Colonic mucosa (tissue), 4 donors: ENCODE data around the gene GRK3. TPM values are rescaled to one million over a fixed set of nuclear protein-coding genes. Genes with fewer than 3 reads are reported as not detected.
"Not testable (repeated sequence)": the region's sequence is repeated elsewhere in the genome, so short reads cannot be mapped to it uniquely, and the experiment has no call there.

Experiments used
- DNase-seq: peaks from one replicate; pipeline ENCODE4 v3.0.0-alpha.2; 2020
- H3K27ac ChIP-seq: fragments of 200-600 bp; one replicate; pipeline ENCODE4 v1.8.0; 2021
- H3K27me3 ChIP-seq: fragments of 200-600 bp; one replicate; pipeline ENCODE4 v1.8.0; 2021
- H3K36me3 ChIP-seq: fragments of 200-600 bp; one replicate; pipeline ENCODE4 v1.8.0; 2021
- H3K4me1 ChIP-seq: fragments of 200-600 bp; one replicate; pipeline ENCODE4 v1.8.0; 2021; ENCODE audit warnings: mild to moderate bottlenecking
- H3K4me3 ChIP-seq: fragments of 200-600 bp; one replicate; pipeline ENCODE4 v1.8.0; 2021
- H3K9ac ChIP-seq, 2 donors: one replicate each; pipeline ENCODE4 v1.7.0; 2013; ENCODE audit warnings: control low read depth in 2 of 2, low read depth in 2 of 2, low read length in 2 of 2
- H3K9me3 ChIP-seq: fragments of 200-600 bp; one replicate; pipeline ENCODE4 v1.8.0; 2021
- intact Hi-C: fragments of 100-400 bp; cut with DNase I; formaldehyde crosslinking; loops from one replicate; pipeline ENCODE4 v1.14.1; 2022
- total RNA-seq, 2 donors: library from RNA; stranded (reverse); fragmentation: NEBNext Ultra II Directional in 1 of 2; extraction: Animal tissue kit (Norgen Biotek cat#: 25700) in 1 of 2; gene quantifications; one replicate each; pipeline ENCODE4 v1.2.1, GENCODE V29; 2021
- TF ChIP-seq, protein P1 (sequence below): fragments of 200-600 bp; IDR thresholded peaks from one replicate; pipeline ENCODE4 v1.8.0; 2022; ENCODE audit warnings: antibody characterized with exemption, mild to moderate bottlenecking
- donor health status: healthy.
- donor health status: DM: no; HTN: no; CAD: no.
- donor health status: DM: no; HTN: no; CAD: no.

The GRK3 gene
- total RNA-seq, 2 donors from 2014 or later = 2.9 to 5.3 TPM

DNA sequence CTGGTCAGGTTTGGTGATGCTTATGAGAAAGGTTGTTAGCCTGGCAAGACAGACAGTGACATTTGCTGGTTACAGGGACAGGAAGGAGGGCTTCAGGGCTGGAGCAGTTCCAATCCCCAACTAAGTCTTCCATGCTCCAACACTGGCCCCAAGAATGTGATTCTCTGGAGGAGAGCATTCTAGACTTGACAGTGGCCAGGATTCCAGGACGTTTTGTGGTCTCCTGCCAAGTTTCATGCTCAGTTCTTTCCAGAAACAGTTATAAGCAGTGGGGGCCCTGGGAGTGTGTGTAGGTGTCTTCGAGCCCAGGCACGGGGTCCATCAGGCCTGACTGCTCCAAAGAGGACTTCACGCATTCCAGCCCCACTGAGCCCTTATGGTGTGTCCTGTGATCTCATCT lies 8.9 kb upstream of the GRK3 start:
- Histone ChIP-seq H3K9me3 (no peaks in the 10 kb centered on the region), H3K27me3 (no peaks in the 10 kb centered on the region), H3K9ac (no peak overlapping the region), H3K27ac (no peak overlapping the region), H3K36me3 (no peaks in the 10 kb centered on the region), H3K4me3 (no peak overlapping the region), H3K4me1 (no peaks in the 10 kb centered on the region)
- TF ChIP-seq, protein P1, sequence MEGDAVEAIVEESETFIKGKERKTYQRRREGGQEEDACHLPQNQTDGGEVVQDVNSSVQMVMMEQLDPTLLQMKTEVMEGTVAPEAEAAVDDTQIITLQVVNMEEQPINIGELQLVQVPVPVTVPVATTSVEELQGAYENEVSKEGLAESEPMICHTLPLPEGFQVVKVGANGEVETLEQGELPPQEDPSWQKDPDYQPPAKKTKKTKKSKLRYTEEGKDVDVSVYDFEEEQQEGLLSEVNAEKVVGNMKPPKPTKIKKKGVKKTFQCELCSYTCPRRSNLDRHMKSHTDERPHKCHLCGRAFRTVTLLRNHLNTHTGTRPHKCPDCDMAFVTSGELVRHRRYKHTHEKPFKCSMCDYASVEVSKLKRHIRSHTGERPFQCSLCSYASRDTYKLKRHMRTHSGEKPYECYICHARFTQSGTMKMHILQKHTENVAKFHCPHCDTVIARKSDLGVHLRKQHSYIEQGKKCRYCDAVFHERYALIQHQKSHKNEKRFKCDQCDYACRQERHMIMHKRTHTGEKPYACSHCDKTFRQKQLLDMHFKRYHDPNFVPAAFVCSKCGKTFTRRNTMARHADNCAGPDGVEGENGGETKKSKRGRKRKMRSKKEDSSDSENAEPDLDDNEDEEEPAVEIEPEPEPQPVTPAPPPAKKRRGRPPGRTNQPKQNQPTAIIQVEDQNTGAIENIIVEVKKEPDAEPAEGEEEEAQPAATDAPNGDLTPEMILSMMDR = no peak
- no peak for DNase-seq
- intact Hi-C loops = no loop called here

DNA sequence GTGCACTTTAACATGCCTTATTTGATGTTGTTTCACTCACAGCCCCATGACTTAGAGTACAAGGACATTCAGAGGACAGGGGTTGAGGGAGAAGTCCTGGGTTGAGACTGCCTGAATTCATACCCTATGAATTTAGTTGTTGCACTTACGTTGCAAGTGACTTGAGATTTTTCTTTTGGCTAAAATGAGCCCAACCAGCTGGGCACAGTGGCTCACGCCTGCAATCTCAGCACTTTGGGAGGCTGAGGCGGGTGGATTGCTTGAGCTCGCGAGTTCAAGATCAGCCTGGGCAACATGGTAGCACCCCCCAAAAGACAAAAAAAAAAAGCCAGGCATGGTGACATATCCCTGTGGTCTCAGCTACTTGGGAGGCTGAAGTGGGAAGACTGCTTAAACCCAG lies 7.3 kb upstream of the GRK3 start:
- Histone ChIP-seq H3K27me3 (no peaks in the 10 kb centered on the region), H3K9me3 (no peaks in the 10 kb centered on the region), H3K9ac (no peak overlapping the region), H3K4me1 (no peaks in the 10 kb centered on the region), H3K4me3 (no peak overlapping the region), H3K27ac (no peak overlapping the region), H3K36me3 (no peaks in the 10 kb centered on the region)
- intact Hi-C loops = no loop called here
- no peak for DNase-seq
- TF ChIP-seq, protein P1 = no peak

DNA sequence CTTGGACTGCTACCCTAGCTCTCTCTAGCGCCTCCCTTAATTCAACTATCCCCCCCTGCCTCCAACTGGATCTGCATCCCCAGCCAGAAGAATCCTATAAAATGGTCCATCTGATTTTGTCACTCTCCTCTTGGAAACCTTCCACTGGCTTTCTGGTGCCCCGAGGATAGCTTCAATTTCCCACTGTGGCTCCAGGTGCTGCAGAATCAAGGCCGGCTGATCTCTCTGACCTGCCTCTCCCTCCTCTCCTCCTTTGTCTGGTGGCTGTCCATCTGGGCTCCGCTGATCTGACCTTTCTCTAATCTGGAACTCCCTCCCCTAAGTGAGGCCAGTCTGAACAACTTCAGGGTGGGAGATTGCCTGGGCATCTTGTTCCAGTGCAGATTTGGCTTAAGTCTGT lies 6.1 kb upstream of the GRK3 start:
- DNase-seq = no peak
- intact Hi-C loops = no loop called here
- Histone ChIP-seq H3K27me3 (no peaks in the 10 kb centered on the region), H3K4me1 (no peaks in the 10 kb centered on the region), H3K27ac (no peak overlapping the region), H3K36me3 (no peaks in the 10 kb centered on the region), H3K9me3 (no peaks in the 10 kb centered on the region), H3K9ac (no peak overlapping the region), H3K4me3 (no peak overlapping the region)
- TF ChIP-seq, protein P1 = no peak

DNA sequence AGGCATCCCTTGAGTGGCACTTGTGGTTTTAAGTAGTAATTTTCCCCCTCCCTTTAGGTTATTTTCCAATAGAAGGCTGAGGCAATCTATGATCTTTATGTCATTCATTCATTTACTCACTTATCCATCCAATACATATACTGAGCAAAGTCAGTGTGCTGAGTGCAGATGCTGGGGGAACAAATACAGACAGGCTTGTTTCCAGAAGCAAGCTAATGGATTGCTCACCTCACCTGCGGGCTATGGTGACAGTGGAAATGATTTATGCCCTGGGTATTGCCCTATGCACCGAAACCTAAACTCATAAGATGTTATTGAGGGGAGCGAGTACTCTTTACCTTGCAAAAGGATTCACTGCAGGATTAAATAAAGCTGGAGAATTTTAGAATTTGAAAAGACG lies 4.6 kb upstream of the GRK3 start:
- H3K27me3 ChIP-seq, intact Hi-C loops, H3K4me1 ChIP-seq, DNase-seq, H3K4me3 ChIP-seq, H3K9me3 ChIP-seq, H3K9ac ChIP-seq, H3K36me3 ChIP-seq, H3K27ac ChIP-seq: not testable (repeated sequence)

DNA sequence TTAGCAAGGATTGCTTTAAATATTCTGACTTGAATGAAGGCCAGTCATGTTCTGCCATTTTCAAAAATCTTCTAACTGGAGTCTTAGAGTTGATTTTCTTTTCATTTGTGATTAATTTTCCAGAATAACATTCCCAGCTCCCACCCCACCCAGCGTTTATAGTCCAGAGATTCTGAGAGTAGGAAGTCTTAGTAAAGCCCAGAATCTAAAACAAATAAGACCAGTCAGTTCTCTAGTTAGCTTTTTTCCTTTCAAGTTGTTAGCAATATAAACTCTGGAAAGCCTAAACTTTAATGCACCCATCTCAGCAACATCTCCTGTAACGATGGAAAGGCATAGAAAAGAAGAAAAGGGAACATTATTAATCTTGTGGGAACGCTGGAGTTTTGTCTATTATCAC lies 3.3 kb upstream of the GRK3 start:
- H3K9ac ChIP-seq, H3K36me3 ChIP-seq, H3K4me1 ChIP-seq, DNase-seq, H3K4me3 ChIP-seq, H3K27ac ChIP-seq, H3K27me3 ChIP-seq, H3K9me3 ChIP-seq, intact Hi-C loops: not testable (repeated sequence)

DNA sequence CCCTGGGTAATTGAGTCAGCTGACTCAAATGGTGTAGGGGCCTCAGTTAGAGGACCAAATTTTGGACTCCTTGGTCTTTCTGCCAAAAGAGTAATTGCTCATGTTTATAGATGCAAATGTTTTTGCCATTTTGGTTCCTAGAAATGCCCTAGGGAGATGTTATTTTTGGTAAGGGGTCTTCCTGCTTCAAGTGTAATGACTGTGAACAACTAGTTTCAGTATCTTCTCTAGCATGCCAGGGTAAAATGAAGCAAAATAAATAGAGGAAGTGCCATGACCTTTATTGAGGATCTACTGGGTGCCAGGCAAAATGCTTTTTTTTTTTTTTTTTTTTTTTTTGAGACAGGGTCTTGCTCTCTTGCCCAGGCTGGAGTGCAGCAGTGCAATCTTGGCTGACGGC lies 2.5 kb upstream of the GRK3 start:
- H3K36me3 ChIP-seq, intact Hi-C loops, H3K9ac ChIP-seq, DNase-seq, H3K9me3 ChIP-seq, H3K4me1 ChIP-seq, H3K27ac ChIP-seq, H3K27me3 ChIP-seq, H3K4me3 ChIP-seq: not testable (repeated sequence)

DNA sequence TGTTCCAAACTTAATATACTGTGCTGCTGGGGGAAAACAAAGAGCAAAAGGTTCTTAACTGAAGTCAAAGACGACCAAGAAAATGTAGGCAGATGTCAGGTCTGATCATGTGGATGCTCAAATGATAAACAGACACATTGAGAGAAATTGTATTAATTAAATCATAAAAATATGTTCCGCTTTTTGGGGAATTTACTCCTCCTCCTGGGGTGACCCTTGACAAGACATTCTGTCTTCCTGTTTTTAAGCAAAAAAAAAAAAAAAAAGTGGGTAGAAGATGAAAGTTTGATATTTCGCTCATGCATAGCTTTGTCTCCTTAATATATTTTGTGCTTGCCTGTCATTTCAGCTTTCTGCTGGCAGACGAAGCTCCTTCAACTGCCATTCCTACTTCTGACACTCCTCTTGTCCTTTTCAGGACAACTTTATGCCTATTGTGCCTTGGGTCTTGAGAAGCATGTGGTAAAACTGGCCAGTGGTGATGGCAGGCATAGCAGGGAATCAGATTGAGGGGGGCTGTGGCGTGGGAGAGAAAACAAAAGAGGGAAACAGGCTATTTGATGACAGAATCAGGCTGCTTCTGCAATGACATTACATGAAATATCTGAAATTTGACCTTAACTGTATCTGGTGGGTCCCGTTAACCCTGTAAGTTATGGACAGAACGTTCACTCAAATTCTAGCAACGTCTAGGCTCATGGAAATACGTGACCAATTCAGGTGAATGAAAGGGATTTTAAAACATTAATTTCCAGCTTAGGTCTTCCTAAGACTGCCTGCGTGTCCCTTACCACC lies 1.3 kb upstream of the GRK3 start:
- H3K4me3 ChIP-seq, H3K27ac ChIP-seq, intact Hi-C loops: not testable (repeated sequence)

More for the DNA sequence above, 1.3 kb upstream of the GRK3 start:
- H3K9me3 ChIP-seq, H3K9ac ChIP-seq, H3K4me1 ChIP-seq, H3K27me3 ChIP-seq, DNase-seq, H3K36me3 ChIP-seq: not testable (repeated sequence)
